COLO668 (cell line): ENCODE data around the gene CCDC69.
"Not testable (repeated sequence)": the region's sequence is repeated elsewhere in the genome, so short reads cannot be mapped to it uniquely, and the experiment has no call there.

Source experiments
- DNase-seq: peaks from one replicate; lab custom pipeline; 2025; ENCODE audit not compliant: unreplicated experiment; lab: John Stamatoyannopoulos, UW

Gene CCDC69

GRCh38 chr5:151223447-151224264 is at the start of gene CCDC69:
Gene CCDC69 (minus strand): TSS chr5:151224092. CDS start chr5:151223970, 122 bp downstream.
- peak; percentile 57 for DNase-seq

GRCh38 chr5:151271336-151271735 is 47.4 kb upstream of the CCDC69 start:
- DNase-seq: no peak

- DNase-seq: no peak
Observed at GRCh38 chr5:151270599-151270998, 46.7 kb upstream of the CCDC69 start.

GRCh38 chr5:151267491-151268260 is 43.8 kb upstream of the CCDC69 start:
- DNase-seq: no peak

GRCh38 chr5:151264113-151264512 is 40.2 kb upstream of the CCDC69 start:
- DNase-seq: no peak

GRCh38 chr5:151262532-151262931 is 38.6 kb upstream of the CCDC69 start:
- no peak for DNase-seq

GRCh38 chr5:151259931-151260330 is 36.0 kb upstream of the CCDC69 start:
- DNase-seq: no peak

- DNase-seq: no peak
Observed at GRCh38 chr5:151258816-151259215, 34.9 kb upstream of the CCDC69 start.

GRCh38 chr5:151258201-151258611 is 34.3 kb upstream of the CCDC69 start:
- no peak for DNase-seq

- no peak for DNase-seq
Observed at GRCh38 chr5:151257731-151258181, 33.9 kb upstream of the CCDC69 start.

GRCh38 chr5:151255621-151256286 is 31.9 kb upstream of the CCDC69 start:
- no peak for DNase-seq

GRCh38 chr5:151254990-151255389 is 31.1 kb upstream of the CCDC69 start:
- not testable (repeated sequence) for DNase-seq

GRCh38 chr5:151254556-151254955 is 30.7 kb upstream of the CCDC69 start:
- DNase-seq: no peak

- DNase-seq: no peak
Observed at GRCh38 chr5:151253605-151253950, 29.7 kb upstream of the CCDC69 start.

GRCh38 chr5:151252762-151253604 is 29.1 kb upstream of the CCDC69 start, which contains the start of gene GM2A:
Gene GM2A (plus strand): TSS chr5:151253185. CDS start chr5:151253217, 32 bp downstream.
- peak; percentile 93 for DNase-seq

- DNase-seq: no peak
Observed at GRCh38 chr5:151251621-151252020, 27.7 kb upstream of the CCDC69 start.

GRCh38 chr5:151251001-151251551 is 27.2 kb upstream of the CCDC69 start:
- no peak for DNase-seq

GRCh38 chr5:151250346-151251000 is 26.6 kb upstream of the CCDC69 start:
- no peak for DNase-seq

- no peak for DNase-seq
Observed at GRCh38 chr5:151249281-151249680, 25.4 kb upstream of the CCDC69 start.

- DNase-seq: no peak
Observed at GRCh38 chr5:151248651-151249050, 24.8 kb upstream of the CCDC69 start.
